NCI-H82 treated with DMSO at 0.1 percent for 48 hours (cell line): ENCODE measurements around the gene EEF1AKMT3.
"Not testable (repeated sequence)": the region's sequence is repeated elsewhere in the genome, so short reads cannot be mapped to it uniquely, and the experiment has no call there.

Experiments
- DNase-seq: peaks from one replicate; lab custom pipeline; 2025; ENCODE audit not compliant: unreplicated experiment; lab: John Stamatoyannopoulos, UW

Gene EEF1AKMT3

DNA sequence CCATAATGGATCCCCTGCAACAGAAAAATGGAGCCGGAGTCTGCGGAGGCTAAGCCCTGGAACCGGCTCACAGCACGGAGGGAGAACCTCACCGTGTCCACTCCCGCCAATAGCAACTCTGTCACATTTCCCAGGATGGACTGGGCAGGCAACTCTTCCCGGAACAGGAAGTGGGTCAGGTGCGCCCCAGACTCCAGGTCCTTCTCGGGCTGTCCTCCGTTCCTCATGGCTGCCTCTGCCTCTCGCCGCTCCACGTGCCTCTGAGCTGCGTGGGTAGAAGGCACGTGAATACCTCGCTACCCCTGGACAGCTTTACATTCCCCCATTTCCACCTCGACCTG lies 7.8 kb upstream of the EEF1AKMT3 start:
- DNase-seq, result no peak

DNA sequence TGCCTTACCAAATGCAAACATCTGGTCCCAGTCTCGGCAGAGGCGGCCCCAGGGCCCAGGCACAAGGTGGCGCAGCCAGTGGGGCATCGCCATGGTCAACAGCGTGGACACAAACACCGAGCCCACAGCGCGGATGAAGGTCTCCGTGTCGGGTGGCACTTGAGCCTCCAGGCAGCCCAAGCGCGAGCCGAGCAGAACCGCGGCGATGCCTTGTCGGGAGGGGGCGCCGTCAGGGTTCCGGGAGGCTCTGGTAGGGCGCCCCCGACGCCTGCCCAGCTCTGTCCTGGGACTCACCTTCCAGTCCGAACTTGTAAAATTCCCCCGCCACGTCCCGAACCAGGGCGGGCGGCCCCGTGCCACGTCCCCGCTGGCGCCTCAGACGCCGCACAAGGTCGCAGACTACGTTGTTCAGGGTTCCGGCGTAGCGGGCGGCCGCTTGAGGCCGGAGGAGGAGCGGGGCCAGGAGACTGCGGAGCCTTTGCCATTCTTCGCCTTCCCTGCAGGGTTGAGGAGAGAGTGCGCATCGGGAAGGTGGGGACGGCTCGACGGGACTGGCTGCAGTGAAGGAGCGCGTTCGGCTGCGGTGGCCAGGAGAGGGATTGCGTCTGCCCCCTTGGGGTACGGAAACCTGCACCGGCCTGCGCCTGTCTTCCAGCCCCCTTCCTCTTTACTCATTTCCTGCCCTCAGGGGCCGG lies 7.3 kb upstream of the EEF1AKMT3 start:
- no peak for DNase-seq

DNA sequence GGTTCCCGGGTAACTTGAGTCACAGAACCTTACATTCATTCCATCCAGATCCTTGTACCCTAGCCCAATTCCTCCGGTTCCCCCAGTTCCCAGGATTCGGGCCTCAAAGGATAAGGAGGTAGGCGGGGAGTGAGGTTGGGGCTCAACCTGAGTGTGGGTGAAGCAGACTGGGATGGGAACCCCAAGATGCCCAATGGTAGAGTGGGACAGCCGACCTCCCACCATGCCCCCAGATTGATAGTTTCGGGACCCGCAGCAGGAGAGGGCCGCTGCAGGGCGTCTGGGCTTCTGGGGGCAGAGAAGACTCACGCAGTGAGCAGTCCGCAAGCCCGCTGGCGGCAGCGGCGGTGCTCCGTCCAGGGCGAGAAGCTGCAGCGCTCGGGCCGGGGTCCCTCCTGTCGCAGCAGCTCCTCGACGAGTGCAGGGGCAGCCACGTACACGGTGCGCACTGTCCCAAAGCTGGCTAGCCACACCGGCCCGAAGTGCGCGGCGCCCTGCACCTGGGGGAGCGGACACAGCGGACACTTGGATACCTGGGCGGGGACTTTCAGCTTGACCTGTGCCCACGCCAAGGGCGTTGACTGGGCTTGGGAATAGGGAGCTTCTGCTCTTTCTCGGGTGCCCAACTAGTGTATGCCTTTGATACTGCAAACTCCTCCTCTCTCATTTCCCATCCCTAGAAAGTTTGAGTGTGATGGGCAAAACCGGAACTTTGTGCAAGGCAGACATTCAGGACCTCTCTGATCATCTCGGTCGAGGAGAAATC lies 6.5 kb upstream of the EEF1AKMT3 start:
- no peak for DNase-seq

DNA sequence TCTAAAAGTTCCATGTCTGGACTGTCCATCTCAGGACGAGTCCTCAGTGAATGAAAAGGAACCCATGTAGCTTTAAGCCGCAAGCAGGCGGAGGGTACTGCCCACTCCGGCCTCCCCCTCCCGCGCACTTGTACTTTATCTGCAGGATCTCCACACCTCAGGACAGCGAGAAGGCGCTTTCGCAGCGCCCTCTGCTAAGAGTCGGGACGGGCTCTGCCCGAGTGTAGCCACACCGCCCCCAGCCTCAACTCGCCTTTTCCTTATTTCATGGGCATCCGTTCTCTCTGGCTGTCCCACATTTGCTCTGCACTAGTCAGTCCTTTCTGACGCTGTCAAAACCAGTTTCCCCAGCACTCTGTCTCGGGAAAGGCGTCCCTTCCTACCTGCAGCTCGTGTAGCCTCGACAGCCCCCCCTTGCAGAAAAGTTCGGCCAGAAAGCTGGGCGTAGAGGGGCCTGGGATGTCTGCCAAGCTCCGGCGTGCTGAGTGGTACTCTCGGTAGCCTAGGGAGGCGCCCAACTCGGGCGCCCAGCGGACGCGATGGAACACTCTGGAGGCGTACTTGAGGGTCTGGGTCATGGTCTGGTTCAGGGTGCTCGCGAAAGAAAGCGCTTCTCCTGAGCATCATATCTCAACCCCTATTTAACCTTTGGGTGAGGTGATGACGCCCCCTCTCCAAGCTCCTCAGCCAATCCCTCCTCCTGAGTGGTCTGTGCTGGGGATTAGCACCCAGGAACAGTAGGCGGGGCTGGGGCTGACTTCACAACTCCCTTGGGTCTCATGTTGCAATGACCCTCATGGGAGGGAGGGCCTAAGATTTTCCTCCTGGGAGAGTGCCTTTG lies 5.7 kb upstream of the EEF1AKMT3 start, which contains the start of gene CYP27B1:
Gene CYP27B1 (minus strand): TSS at position 615 of the 841 bp plus-strand sequence. CDS start 37 bp downstream, at position 578.
- DNase-seq, result peak; percentile 94

DNA sequence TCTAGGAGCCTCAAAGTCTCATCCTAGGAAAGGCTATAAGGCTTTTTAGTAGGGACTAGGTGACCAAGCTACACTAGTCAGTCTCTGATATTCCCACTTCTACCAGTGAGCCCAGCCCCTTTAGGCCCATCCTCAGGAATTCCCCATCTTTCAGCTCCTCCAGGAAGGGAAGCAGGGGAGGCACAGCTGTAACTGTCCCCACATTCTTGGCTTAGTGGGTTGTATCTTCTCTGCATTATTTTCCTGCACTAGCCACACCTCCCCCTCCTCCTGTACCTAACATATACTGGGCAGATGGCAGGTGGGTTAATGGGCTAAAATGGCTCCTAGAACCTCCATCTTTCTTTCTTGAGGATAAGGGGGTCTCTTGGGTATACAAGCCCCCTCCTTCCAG lies 5.1 kb upstream of the EEF1AKMT3 start:
- DNase-seq, result peak; percentile 69

DNA sequence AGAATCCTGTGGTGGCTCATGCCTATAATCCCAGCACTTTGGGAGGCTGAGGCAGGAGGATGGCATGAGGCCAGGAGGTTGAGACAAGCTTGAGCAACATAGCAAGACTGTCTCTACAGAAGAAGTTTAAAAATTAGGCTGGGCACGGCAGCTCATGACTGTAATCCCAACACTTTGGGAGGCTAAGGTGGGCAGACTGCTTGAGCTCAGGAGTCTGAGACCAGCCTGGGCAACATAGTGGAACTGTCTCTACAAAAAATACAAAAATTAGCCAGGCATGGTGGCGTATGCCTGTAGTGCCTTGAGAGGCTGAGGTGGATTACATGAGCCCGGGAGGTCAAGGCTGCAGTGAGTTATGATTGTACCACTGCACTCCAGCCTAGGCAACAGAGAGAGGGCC lies 4.5 kb upstream of the EEF1AKMT3 start:
- DNase-seq, result no peak

DNA sequence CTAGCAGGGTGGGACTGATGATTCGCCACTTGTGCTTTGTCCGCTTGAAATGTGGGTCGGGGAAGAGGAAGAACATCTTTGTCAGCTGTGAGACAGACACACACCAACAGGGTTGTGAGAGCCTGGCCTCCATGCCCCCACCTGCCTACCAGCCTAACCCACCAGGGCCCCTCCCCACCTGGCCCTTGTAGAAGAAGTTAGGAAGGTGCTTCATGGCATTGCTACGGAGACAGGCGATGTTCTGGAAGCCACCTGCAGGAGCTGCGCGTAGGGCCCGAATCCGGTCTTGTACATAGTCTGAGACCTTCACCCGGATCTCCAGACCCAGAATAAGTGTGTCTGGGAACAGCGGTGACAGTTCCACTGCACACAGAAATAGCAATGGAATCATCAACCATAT lies 2.8 kb upstream of the EEF1AKMT3 start:
- no peak for DNase-seq

DNA sequence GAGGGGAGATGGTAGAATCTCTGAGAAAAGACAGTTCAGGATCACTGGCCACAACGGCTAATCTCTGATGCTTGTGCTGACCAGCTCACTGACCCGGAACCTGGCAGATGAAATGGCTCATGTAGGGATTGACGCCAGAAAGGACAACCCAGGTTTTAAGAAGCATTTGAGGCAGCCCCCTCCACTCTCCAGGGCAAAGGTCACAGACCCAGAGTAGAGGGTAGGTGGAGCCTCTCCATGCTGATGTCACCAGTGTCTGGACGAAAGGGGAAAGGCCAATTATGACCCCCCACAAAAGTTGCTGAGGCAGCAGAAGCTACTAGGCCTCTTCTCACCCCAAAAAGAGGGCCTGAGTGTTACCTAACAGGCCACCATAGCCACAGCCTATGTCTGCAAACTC lies 1.7 kb upstream of the EEF1AKMT3 start:
- no peak for DNase-seq

DNA sequence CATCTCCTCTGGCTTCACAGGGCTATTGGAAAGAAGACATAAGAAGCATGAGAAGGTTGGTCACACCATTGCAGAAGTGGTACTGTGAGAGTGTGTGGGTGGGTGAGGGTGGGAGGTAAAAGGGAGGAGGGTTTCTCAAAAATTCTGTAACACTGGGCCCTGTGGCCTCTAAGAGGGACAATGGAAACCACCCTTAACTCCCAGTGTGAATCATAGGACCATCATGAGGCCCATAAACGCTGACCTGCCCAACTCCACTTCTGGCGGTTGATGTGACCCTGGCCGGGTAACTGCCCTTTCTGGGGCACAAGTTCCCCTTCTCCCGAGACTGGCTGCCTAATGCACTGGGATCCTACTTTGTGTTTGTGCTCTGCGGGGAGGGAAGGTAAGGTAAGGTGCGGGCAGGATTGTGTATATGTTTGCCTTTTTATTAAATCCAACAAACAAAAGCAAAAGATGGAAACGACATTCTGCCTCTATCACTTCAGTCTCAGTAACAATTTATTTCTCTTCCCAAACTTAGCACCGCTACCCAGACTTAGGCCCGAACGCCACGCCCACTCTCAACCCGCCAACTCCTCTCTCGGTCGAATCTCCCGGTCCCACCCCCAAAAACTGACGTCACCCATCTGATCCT lies 1.1 kb upstream of the EEF1AKMT3 start:
- DNase-seq, result peak; percentile 92

DNA sequence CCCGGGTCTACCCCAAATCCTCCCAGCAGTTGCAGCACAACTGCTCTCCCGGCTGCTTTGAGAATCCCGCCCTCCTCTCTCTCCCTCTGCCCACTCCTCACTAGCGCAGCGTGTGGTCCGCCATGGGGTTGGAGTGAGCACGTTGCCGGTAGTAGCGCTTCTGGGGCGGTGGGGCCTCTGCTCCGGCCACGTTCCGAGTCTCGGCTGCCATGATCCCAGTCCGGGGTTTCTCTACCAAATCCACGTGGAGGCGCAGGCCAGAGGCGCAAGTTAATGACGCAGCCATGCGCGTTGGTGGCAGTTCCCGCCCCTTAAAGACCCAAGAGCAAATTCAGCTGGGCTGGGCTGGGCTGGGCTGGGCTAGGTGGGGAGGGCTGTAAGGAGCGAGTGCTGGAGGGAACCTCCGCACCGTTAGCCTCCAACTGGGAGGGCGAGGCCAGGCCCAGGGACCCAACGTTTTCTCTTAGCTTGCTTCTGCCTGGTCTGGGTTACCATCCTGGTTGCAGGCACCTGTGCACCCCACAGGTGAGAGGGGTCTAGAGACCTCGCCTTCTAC lies 463 bp upstream of the EEF1AKMT3 start, which contains the start of gene METTL1:
Gene METTL1 (minus strand): TSS at position 233 of the 556 bp plus-strand sequence. CDS start 22 bp downstream, at position 211.
- peak; percentile 86 for DNase-seq

DNA sequence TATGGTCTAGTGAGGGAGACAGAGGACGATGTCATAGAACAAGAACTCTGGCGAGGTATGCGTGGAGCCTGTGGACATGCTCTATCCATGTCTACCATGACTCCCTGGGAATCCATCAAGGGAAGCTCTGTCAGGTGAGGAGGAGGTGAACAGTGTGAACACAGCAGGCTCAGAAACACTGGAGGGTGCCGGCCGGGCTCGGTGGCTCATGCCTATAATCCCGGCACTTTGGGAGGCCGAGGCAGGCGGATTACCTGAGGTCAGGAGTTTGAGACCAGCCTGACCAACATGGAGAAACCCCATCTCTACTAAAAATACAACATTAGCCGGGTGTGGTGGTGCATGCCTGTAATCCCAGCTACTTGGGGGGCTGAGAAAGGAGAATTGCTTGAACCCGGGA lies 2.2 kb downstream of the EEF1AKMT3 start:
- DNase-seq, result not testable (repeated sequence)

DNA sequence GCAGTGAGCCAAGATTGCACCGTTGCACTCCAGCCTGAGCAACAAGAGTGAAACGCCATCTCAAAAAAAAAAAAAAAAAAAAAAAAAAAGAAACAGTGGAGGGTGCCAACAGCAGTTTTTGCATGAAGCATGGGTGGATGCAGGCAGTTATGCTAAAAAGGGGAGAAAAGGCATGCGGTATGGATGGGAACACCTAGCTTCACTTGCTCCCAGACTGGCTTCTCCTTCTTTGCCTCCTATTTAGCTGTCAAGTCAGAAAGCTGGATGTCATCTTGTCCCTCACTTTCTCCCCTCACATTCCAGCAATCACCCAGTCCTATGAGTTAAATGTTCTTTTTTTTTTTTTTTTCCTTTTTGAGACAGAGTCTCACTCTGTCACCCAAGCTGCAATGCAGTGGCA lies 2.6 kb downstream of the EEF1AKMT3 start:
- no peak for DNase-seq

DNA sequence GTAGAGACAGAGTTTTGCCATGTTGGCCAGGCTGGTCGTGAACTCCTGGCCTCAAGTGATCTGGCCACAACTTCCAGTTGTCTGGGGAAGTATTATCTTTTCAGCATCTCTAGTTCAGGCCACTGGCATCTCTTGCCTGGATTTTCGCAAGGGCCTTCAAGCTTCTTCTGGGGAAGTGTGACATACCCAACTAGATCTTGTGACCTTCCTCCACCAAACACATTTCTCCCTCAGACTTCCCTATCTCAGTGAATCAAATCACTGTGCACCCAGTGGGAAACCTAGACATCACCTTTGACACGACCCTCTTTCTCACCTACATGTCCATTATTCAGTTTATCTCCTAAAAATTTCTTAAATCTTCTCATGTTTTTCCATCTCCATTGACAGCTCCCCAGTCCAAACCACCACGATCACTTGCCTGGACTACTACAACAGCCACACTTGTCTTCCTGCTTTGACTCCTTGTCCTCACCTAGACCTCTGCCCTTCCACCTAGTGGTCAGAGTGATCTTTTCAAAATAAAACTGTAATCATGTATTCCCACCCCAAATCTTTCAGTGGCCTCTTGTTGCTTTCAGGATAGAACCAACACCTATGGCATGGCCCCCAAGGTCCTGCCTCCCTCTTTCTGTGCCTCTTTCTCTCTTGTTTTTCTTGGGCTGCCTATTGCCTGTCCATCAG lies 3.3 kb downstream of the EEF1AKMT3 start:
- no peak for DNase-seq

DNA sequence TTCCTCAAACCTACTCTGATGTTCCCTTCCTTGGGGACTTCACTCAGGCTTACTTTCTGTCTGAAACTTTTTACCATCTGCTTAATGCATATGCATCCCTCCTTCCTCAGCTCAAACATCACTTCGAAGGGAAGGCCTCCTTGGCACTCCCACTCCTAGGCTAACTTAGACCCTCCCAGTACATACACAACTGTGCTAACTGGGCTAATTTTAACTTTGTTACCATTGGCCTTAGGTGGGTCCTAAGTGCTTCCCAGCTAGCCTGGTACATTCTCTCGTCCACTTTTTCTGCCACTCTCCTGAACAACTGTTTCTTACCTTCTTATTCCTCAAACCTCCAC lies 3.8 kb downstream of the EEF1AKMT3 start:
- DNase-seq, result no peak

DNA sequence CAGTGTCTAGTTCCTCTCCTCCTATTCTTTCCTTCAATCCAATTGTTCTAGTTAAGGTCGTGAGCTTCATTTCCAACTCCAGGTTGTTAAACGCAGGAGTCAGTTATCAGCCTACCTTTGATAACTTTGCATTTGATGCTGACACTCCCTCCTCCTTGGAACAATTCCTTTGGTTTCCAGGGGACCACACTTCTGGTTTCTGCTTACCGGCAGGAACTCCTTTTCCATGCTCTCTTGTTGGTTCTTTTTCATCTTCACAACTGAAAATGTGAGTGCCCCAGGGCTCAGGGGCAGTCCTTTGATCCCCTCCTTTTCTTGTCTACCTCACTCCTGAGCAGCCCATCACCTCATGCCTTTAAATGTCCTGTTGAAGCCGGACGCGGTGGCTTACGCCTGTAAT lies 5.0 kb downstream of the EEF1AKMT3 start:
- no peak for DNase-seq

DNA sequence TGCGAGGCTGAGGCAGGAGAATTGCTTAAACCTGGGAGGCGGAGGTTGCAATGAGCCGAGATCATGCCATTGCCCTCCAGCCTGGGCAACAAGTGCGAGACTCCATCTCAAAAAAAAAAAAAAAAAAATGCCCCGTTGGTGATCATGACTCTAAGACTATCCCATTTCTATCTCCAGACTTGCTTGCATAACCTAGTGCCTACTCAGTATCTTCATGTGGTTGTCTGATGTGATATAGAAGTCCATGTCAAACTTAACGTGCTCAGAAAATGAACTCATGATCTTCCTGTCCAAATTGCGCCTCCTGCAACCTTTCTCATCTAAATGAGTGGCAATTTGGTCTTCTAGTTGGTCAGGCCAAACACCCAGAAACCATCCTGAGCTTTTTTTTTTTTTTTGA lies 5.5 kb downstream of the EEF1AKMT3 start:
- no peak for DNase-seq

DNA sequence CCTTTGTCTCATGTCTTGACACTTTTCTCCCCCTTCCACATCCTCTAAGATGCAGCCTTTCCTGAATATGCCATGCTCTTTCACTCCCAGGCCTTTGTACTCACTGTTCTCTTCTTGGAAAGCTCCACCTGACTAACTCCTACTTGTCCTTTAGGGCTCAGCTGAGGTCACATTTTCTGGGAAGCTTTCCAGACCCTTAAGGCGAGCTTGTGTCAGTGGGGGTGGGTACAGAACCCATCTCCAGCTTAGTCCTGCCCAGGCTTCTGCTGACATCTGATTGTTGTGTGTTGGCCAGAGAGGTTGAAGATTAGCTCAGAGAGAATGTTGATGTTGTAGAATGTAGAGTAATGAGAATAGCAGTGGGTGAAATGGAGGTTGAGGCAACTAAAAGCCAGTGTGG lies 7.3 kb downstream of the EEF1AKMT3 start:
- DNase-seq, result no peak

DNA sequence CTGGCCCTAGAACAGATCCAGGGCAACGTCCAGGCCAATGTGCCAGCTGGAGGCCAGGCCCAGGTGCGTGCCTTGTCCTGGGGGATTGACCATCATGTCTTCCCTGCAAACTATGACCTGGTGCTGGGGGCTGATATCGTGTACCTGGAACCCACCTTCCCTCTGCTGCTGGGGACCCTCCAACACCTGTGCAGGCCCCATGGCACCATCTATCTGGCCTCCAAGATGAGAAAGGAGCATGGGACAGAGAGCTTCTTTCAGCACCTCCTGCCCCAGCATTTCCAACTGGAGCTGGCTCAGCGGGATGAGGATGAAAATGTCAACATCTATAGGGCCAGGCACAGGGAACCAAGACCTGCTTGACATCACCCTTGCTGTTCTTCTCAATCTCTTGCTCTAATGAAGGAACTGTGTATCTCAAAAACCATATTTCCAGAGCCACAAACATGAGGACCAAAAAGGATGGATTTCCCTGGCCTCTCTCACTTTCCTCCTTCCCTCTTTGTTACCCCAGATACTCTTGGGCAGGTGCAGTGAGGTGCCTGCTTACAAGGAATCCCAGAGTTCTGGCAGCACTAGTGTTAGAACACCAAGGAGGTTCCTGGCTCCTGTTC lies 8.0 kb downstream of the EEF1AKMT3 start:
- DNase-seq, result no peak

DNA sequence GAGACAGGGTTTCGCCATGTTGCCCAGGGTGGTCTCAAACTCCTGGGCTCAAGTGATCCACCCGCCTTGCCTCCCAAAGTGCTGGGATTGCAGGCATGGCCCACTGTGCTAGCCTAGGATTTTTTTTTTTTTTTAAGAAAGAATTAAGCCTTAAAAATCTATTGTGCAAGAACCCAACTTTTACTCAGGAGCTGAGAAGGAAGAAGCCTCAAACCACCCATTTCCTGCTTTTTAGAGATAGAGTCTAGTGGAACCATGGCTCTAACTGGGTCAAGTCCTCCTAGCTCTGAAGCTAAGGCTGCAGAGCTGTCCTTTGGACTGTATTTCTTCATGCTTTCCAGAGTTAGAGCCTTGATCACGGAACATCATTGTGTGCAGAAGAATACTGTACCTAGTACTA lies 8.8 kb downstream of the EEF1AKMT3 start:
- DNase-seq, result no peak

DNA sequence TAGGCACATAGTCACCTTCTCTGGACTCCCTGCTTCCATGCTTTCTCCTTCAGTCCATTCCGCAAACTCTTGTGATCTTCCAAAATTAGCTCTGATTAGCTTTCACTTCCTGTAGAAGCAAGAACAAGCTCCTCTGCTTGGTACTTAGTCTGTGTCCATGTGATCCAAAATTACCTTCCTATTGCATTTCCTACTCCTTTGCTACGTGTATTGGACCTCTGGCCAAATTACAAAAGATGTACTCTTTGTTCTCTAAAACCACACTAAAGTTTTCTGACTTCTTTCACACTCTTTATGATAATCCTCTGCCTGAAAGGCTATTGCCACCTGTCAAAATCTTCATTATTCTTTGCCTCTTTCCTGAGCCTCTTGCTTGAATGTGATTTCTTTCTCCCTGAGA lies 9.4 kb downstream of the EEF1AKMT3 start:
- DNase-seq, result no peak
